Activated CD4-positive, alpha-beta T cell treated with anti-CD3 and anti-CD28 coated beads, Interleukin-2, amount 50 U/mL, for 24 hours (primary cell): ENCODE data around the gene MAPKAPK2.
"Not testable (repeated sequence)": the region's sequence is repeated elsewhere in the genome, so short reads cannot be mapped to it uniquely, and the experiment has no call there.

Experiments used
- DNase-seq, 2 donors: peaks; one replicate each; pipeline ENCODE4 v3.0.0-alpha.2; 2020; ENCODE audit warnings: low read depth in 1 of 2, low spot score in 1 of 2

MAPKAPK2 gene

GRCh38 chr1:206770531-206771337, 86.0 kb downstream of the MAPKAPK2 start, which contains the start of gene IL19:
Gene IL19 (plus strand): TSS chr1:206770773. CDS start chr1:206836663, 65,890 bp downstream.
- DNase-seq = no peak

- no peak for DNase-seq
These were observed 86.6 kb downstream of the MAPKAPK2 start for GRCh38 chr1:206771338-206771692.

GRCh38 chr1:206772243-206772937, 87.7 kb downstream of the MAPKAPK2 start, which contains the start of gene IL10:
Gene IL10 (minus strand): TSS chr1:206772494. CDS start chr1:206772435, 59 bp downstream.
- no peak for DNase-seq

GRCh38 chr1:206774093-206774492, 89.4 kb downstream of the MAPKAPK2 start:
- no peak for DNase-seq

GRCh38 chr1:206776229-206776628, 91.5 kb downstream of the MAPKAPK2 start:
- DNase-seq = no peak

DNA sequence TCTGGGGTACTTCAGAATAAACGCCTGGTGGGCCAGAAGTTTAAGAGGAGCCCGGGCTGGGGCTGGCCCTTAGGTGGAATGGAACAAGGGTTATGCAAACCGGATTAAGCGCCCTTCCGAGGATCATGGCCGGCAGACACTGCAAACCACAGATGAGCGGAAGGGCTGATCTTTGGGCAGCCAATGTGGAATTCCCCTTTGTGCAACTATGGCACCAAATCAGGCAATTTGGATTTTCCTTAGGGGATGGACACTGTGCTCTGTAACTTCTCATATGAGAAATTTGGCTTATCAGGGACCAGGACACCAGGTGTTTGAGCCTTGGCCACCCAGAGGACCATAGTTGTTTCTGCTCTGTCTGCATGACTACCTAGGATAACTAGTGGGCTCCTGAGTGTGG, 93.3 kb downstream of the MAPKAPK2 start:
- no peak for DNase-seq

- DNase-seq = not testable (repeated sequence)
These were observed 94.2 kb downstream of the MAPKAPK2 start for GRCh38 chr1:206778911-206779310.

DNA sequence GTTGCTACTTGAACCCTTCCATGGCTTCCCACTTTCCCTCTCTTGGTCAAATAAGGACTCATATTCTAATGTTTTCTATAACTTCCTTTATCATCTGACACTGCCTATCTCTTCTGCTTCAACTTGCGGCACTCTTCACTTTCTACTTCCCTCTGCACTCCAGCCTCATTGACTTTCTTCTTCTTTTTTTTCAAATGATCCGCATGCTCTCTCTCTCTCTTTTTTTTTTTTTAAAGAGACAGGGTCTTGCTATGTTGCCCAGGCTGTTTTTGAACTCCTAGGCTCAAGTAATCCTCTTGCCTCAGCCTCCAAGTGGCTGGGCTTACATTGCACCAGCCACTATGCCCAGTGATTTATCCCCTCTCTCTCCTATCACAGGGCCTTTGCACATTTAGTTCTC, 94.9 kb downstream of the MAPKAPK2 start:
- DNase-seq = no peak

DNA sequence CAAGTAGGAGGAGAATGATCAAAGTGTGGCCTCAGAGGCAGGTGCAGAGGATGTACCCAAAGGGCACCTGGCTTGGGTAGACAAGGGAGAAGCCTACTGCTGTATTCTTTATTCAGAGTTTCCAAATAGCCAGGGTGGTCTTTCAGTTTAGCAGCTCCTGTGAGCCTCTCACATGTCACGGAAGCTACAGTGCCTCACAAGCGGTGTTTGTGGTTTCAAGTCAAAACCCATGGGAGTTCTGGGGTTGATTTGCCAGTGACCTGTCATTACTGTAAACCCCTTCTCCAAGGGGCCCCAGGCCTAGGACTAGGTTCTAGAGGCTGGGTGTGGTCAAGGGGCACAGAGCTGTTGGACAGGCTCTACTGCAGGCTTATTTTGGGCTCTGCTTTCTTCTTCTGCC, 97.7 kb downstream of the MAPKAPK2 start:
- DNase-seq = no peak

- DNase-seq = no peak
These were observed 98.8 kb downstream of the MAPKAPK2 start for GRCh38 chr1:206783506-206783905.
